ENCODE data around the gene SLK.

Gene SLK

GRCh38 chr10:104035194-104036068, 68.5 kb downstream of the SLK start:
- no peaks in the 10 kb centered on the region for H3F3A ChIP-seq (ENCODE audit: low read depth)
- H4K20me1 ChIP-seq (ENCODE audit: insufficient read depth, low read length, poor library complexity, severe bottlenecking) = no peaks in the 10 kb centered on the region
- no peak overlapping the region for H3K4me2 ChIP-seq (ENCODE audit: low read depth, low read length, poor library complexity, severe bottlenecking)
- H3K9ac ChIP-seq (ENCODE audit: low read depth, low read length, poor library complexity, severe bottlenecking) = no peak overlapping the region
- no peaks in the 10 kb centered on the region for H3K27me3 ChIP-seq (ENCODE audit: insufficient read depth, low read length, poor library complexity, severe bottlenecking)
- no peak overlapping the region for H2AFZ ChIP-seq (ENCODE audit: low read length)
- no peaks in the 10 kb centered on the region for H3K4me1 ChIP-seq (ENCODE audit: insufficient read depth, low read length, poor library complexity, severe bottlenecking)
- no peak overlapping the region for H3K4me3 ChIP-seq (ENCODE audit: low read length, poor library complexity, severe bottlenecking)
- no peaks in the 10 kb centered on the region; the same call in 1 of the 2 replicates for H3K36me3 ChIP-seq (ENCODE audit: insufficient read depth, low read length)
- TF ChIP-seq EZH2phosphoT487 (IDR thresholded peaks at IDR 0.05; ENCODE audit: borderline replicate concordance) (no peak), CTCF (conservative IDR thresholded peaks at IDR 0.05; ENCODE audit: low read length) (no peak)
- no peaks in the 10 kb centered on the region for H3K9me3 ChIP-seq (ENCODE audit: insufficient read depth, low read depth, low read length)
- H3K9me2 ChIP-seq (replicated peaks; ENCODE audit: low read depth, low read length) = no peaks in the 10 kb centered on the region
- no peaks in the 10 kb centered on the region for H3K79me2 ChIP-seq (ENCODE audit: insufficient read depth, low read length)

GRCh38 chr10:104036069-104036384, 69.1 kb downstream of the SLK start:
- H3K36me3 ChIP-seq (ENCODE audit: insufficient read depth, low read length) = no peaks in the 10 kb centered on the region; the same call in 1 of the 2 replicates
- H3K9me3 ChIP-seq (ENCODE audit: insufficient read depth, low read depth, low read length) = no peaks in the 10 kb centered on the region
- H3F3A ChIP-seq (ENCODE audit: low read depth) = no peaks in the 10 kb centered on the region
- H3K4me2 ChIP-seq (ENCODE audit: low read depth, low read length, poor library complexity, severe bottlenecking) = no peak overlapping the region
- no peaks in the 10 kb centered on the region for H3K79me2 ChIP-seq (ENCODE audit: insufficient read depth, low read length)
- no peaks in the 10 kb centered on the region for H3K4me1 ChIP-seq (ENCODE audit: insufficient read depth, low read length, poor library complexity, severe bottlenecking)
- H4K20me1 ChIP-seq (ENCODE audit: insufficient read depth, low read length, poor library complexity, severe bottlenecking) = no peaks in the 10 kb centered on the region
- no peaks in the 10 kb centered on the region for H3K9me2 ChIP-seq (replicated peaks; ENCODE audit: low read depth, low read length)
- H3K9ac ChIP-seq (ENCODE audit: low read depth, low read length, poor library complexity, severe bottlenecking) = no peak overlapping the region
- H2AFZ ChIP-seq (ENCODE audit: low read length) = no peak overlapping the region
- H3K27me3 ChIP-seq (ENCODE audit: insufficient read depth, low read length, poor library complexity, severe bottlenecking) = no peaks in the 10 kb centered on the region
- H3K4me3 ChIP-seq (ENCODE audit: low read length, poor library complexity, severe bottlenecking) = no peak overlapping the region
- TF ChIP-seq EZH2phosphoT487 (IDR thresholded peaks at IDR 0.05; ENCODE audit: borderline replicate concordance) = no peak
- TF ChIP-seq CTCF (conservative IDR thresholded peaks at IDR 0.05; ENCODE audit: low read length) = no peak

- no peaks in the 10 kb centered on the region for H3K9me2 ChIP-seq (replicated peaks; ENCODE audit: low read depth, low read length)
- H3K4me2 ChIP-seq (ENCODE audit: low read depth, low read length, poor library complexity, severe bottlenecking) = no peak overlapping the region
- H3K9ac ChIP-seq (ENCODE audit: low read depth, low read length, poor library complexity, severe bottlenecking) = no peak overlapping the region
- TF ChIP-seq CTCF (conservative IDR thresholded peaks at IDR 0.05; ENCODE audit: low read length) (no peak), EZH2phosphoT487 (IDR thresholded peaks at IDR 0.05; ENCODE audit: borderline replicate concordance) (no peak)
- H3F3A ChIP-seq (ENCODE audit: low read depth) = no peaks in the 10 kb centered on the region
- H4K20me1 ChIP-seq (ENCODE audit: insufficient read depth, low read length, poor library complexity, severe bottlenecking) = no peaks in the 10 kb centered on the region
- H2AFZ ChIP-seq (ENCODE audit: low read length) = no peak overlapping the region
- H3K36me3 ChIP-seq (ENCODE audit: insufficient read depth, low read length) = no peaks in the 10 kb centered on the region; the same call in 1 of the 2 replicates
- H3K27me3 ChIP-seq (ENCODE audit: insufficient read depth, low read length, poor library complexity, severe bottlenecking) = no peaks in the 10 kb centered on the region
- no peaks in the 10 kb centered on the region for H3K9me3 ChIP-seq (ENCODE audit: insufficient read depth, low read depth, low read length)
- no peaks in the 10 kb centered on the region for H3K79me2 ChIP-seq (ENCODE audit: insufficient read depth, low read length)
- no peak overlapping the region for H3K4me3 ChIP-seq (ENCODE audit: low read length, poor library complexity, severe bottlenecking)
- H3K4me1 ChIP-seq (ENCODE audit: insufficient read depth, low read length, poor library complexity, severe bottlenecking) = no peaks in the 10 kb centered on the region
These were observed 69.7 kb downstream of the SLK start for GRCh38 chr10:104036518-104037260.
